H9 (cell line): Measurements from ENCODE around the gene ANO10. TPM values are rescaled to one million over a fixed set of nuclear protein-coding genes. Genes with fewer than 3 reads are reported as not detected.

Source experiments
- DNase-seq: peaks from one replicate; pipeline ENCODE4 v3.0.0-alpha.2; 2017
- H2AFZ ChIP-seq: one replicate; pipeline ENCODE4 v1.6.1; 2013; ENCODE audit warnings: mild to moderate bottlenecking, low read length, control low read depth, moderate library complexity
- H2AK5ac ChIP-seq: 2 replicates; pipeline ENCODE4 v1.6.1; 2013; ENCODE audit warnings: low read length, control low read depth, mixed read lengths; ENCODE audit not compliant: insufficient read length
- H2BK120ac ChIP-seq: one replicate; pipeline ENCODE4 v1.6.1; 2013; ENCODE audit warnings: low read depth, mild to moderate bottlenecking, low read length, control low read depth, inconsistent platforms; ENCODE audit not compliant: poor library complexity, severe bottlenecking
- H2BK12ac ChIP-seq: 2 replicates; pipeline ENCODE4 v1.6.1; 2013; ENCODE audit warnings: low read length, control low read depth, mixed read lengths, low read depth; ENCODE audit not compliant: insufficient read length
- H2BK15ac ChIP-seq: 2 replicates; pipeline ENCODE4 v1.6.1; 2013; ENCODE audit warnings: low read depth, low read length, control low read depth
- H2BK20ac ChIP-seq: one replicate; pipeline ENCODE4 v1.6.1; 2013; ENCODE audit warnings: low read depth, mild to moderate bottlenecking, low read length, control low read depth, inconsistent platforms; ENCODE audit not compliant: poor library complexity, severe bottlenecking
- H2BK5ac ChIP-seq: 2 replicates; pipeline ENCODE4 v1.6.1; 2013; ENCODE audit warnings: low read length, control low read depth, mixed read lengths; ENCODE audit not compliant: insufficient read length
- H3K14ac ChIP-seq: 2 replicates; pipeline ENCODE4 v1.6.1; 2013; ENCODE audit warnings: low read length, control low read depth; ENCODE audit not compliant: insufficient read depth
- H3K18ac ChIP-seq: 2 replicates; pipeline ENCODE4 v1.6.1; 2013; ENCODE audit warnings: low read depth, mild to moderate bottlenecking, mixed read lengths, low read length, control low read depth; ENCODE audit not compliant: insufficient read length
- H3K23ac ChIP-seq: 2 replicates; pipeline ENCODE4 v1.6.1; 2013; ENCODE audit warnings: low read length, control low read depth, mixed read lengths, low read depth; ENCODE audit not compliant: insufficient read length
- H3K23me2 ChIP-seq: 2 replicates; pipeline ENCODE4 v1.6.1; 2013; ENCODE audit warnings: low read depth, mild to moderate bottlenecking, mixed read lengths, low read length, control low read depth; ENCODE audit not compliant: insufficient read length, poor library complexity, severe bottlenecking
- H3K27ac ChIP-seq: 2 replicates; pipeline ENCODE4 v1.5.1; 2013; ENCODE audit warnings: low read length, control low read depth, mixed read lengths, low read depth; ENCODE audit not compliant: insufficient read length
- H3K27me3 ChIP-seq: 2 replicates; pipeline ENCODE4 v1.6.1; 2013; ENCODE audit warnings: low read length, control low read depth, inconsistent platforms; ENCODE audit not compliant: insufficient read depth
- H3K4ac ChIP-seq: 2 replicates; pipeline ENCODE4 v1.6.1; 2013; ENCODE audit warnings: low read depth, mild to moderate bottlenecking, control low read depth, inconsistent platforms, low read length, moderate library complexity
- H3K4me1 ChIP-seq: 2 replicates; pipeline ENCODE4 v1.6.1; 2013; ENCODE audit warnings: low read length, control low read depth, inconsistent platforms; ENCODE audit not compliant: insufficient read depth
- H3K4me2 ChIP-seq: 2 replicates; pipeline ENCODE4 v1.6.1; 2013; ENCODE audit warnings: low read length, control low read depth, mixed read lengths; ENCODE audit not compliant: insufficient read length, insufficient read depth
- H3K56ac ChIP-seq: 2 replicates; pipeline ENCODE4 v1.6.1; 2013; ENCODE audit warnings: low read depth, mild to moderate bottlenecking, mixed read lengths, low read length, control low read depth; ENCODE audit not compliant: insufficient read length
- H3K79me1 ChIP-seq: 2 replicates; pipeline ENCODE4 v1.6.1; 2013; ENCODE audit warnings: low read depth, mild to moderate bottlenecking, moderate library complexity, low read length, control low read depth, inconsistent platforms; ENCODE audit not compliant: insufficient read depth, poor library complexity, severe bottlenecking
- H3K79me2 ChIP-seq: 2 replicates; pipeline ENCODE4 v1.6.1; 2013; ENCODE audit warnings: low read length, control low read depth, inconsistent platforms; ENCODE audit not compliant: insufficient read depth
- H3K9ac ChIP-seq: 2 replicates; pipeline ENCODE4 v1.6.1; 2013; ENCODE audit warnings: low read length, control low read depth, mixed read lengths; ENCODE audit not compliant: insufficient read length; ENCODE audit errors: extremely low read depth
- H3K9me3 ChIP-seq: one replicate; pipeline ENCODE4 v1.6.1; 2013; ENCODE audit warnings: low read depth, low read length, inconsistent platforms; ENCODE audit not compliant: control insufficient read depth
- H3T11ph ChIP-seq: one replicate; pipeline ENCODE4 v1.6.1; 2013; ENCODE audit warnings: mild to moderate bottlenecking, low read length, control low read depth, inconsistent platforms
- H4K20me1 ChIP-seq: one replicate; pipeline ENCODE4 v1.6.1; 2013; ENCODE audit not compliant: control insufficient read depth, insufficient read length, insufficient read depth
- H4K5ac ChIP-seq: 2 replicates; pipeline ENCODE4 v1.6.1; 2013; ENCODE audit warnings: low read depth, mild to moderate bottlenecking, mixed read lengths, low read length, control low read depth; ENCODE audit not compliant: insufficient read length
- H4K8ac ChIP-seq: replicated peaks from 2 replicates; pipeline ENCODE4 v1.6.1; 2013; ENCODE audit warnings: low read length, control low read depth, mixed read lengths, low read depth; ENCODE audit not compliant: insufficient read length
- H4K91ac ChIP-seq: 2 replicates; pipeline ENCODE4 v1.6.1; 2013; ENCODE audit warnings: low read depth, mild to moderate bottlenecking, moderate library complexity, mixed read lengths, low read length, control low read depth; ENCODE audit not compliant: insufficient read length
- H3K27ac Mint-ChIP-seq, 3 experiments: 2 replicates in 2 of 3; 3 replicates in 1 of 3; pipeline ENCODE4 v1.8.0; 2020 to 2021; ENCODE audit warnings: mixed read lengths in 3 of 3, mild to moderate bottlenecking in 1 of 3, moderate library complexity in 1 of 3
- H3K27me3 Mint-ChIP-seq: 2 replicates; pipeline ENCODE4 v1.8.0; 2021; ENCODE audit warnings: low read depth, mild to moderate bottlenecking, moderate library complexity, mixed read lengths
- H3K36me3 Mint-ChIP-seq, 3 experiments: 2 replicates in 2 of 3; 3 replicates in 1 of 3; pipeline ENCODE4 v1.8.0; 2020 to 2021; ENCODE audit warnings: low read depth in 3 of 3, mixed read lengths in 3 of 3; ENCODE audit not compliant: insufficient read depth in 1 of 3
- H3K4me1 Mint-ChIP-seq, 2 experiments: 2 replicates each; pipeline ENCODE4 v1.8.0; 2020; ENCODE audit warnings: mixed read lengths in 2 of 2
- H3K4me3 Mint-ChIP-seq, 2 experiments: 2 replicates in 1 of 2; 3 replicates in 1 of 2; pipeline ENCODE4 v1.8.0; 2020 to 2021; ENCODE audit warnings: mild to moderate bottlenecking in 2 of 2, mixed read lengths in 2 of 2, moderate library complexity in 1 of 2
- H3K9me3 Mint-ChIP-seq, 2 experiments: 2 replicates in 1 of 2; 3 replicates in 1 of 2; pipeline ENCODE4 v1.8.0; 2020; ENCODE audit warnings: mild to moderate bottlenecking in 2 of 2, mixed read lengths in 2 of 2, moderate library complexity in 1 of 2
- WGBS: extraction: QIAGEN DNeasy Blood & Tissue Kit; methylation state at CpG from one replicate; pipeline ENCODE4 v1.1.7; 2013; ENCODE audit warnings: missing lambda C conversion rate, low lambda C conversion rate, mixed read lengths; ENCODE audit not compliant: insufficient read length; ENCODE audit errors: extremely low coverage; 5-methylcytosine and 5-hydroxymethylcytosine counted together
- total RNA-seq: library from RNA; stranded (reverse); gene quantifications from 2 replicates; pipeline ENCODE4 v1.2.1, GENCODE V29; 2021
- TF ChIP-seq, protein P1 (sequence below): fragments of 200-600 bp; sonication (generic); conservative IDR thresholded peaks from 3 replicates; pipeline ENCODE4 v1.8.0; 2021; ENCODE audit warnings: antibody characterized with exemption, mild to moderate bottlenecking

The ANO10 gene
- total RNA-seq, 1 experiment from 2014 or later = 38.7 TPM

DNA sequence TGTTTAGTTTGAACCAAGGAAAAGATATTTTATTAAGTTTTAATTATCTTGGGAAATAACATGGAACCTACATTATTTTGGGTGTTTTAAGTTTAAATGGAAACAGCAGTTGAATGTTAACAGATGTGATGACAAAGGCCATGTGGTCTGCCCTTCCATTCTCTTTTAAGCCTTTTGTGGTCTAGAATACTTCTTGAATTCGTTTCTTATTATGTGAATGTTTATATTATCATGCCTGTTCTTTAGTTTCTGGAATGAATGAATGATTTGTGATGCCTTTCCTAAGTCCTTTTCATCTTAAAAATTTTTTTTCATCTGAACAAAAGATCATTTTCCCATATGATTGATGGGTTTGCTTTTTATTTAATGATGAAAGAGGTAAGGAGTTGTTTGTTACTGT is 290.8 kb downstream of the ANO10 start:
- Histone ChIP-seq H3K27me3 (no peaks in the 10 kb centered on the region), H2BK15ac (no peak overlapping the region), H4K20me1 (no peaks in the 10 kb centered on the region), H2BK12ac (no peak overlapping the region), H3K23ac (no peak overlapping the region), H3K9me3 (no peaks in the 10 kb centered on the region), H3K79me2 (no peaks in the 10 kb centered on the region; the same call in 1 of the 2 replicates), H3K18ac (no peak overlapping the region), H3K23me2 (no peaks in the 10 kb centered on the region), H3K27ac (no peak overlapping the region), H3T11ph (no peak overlapping the region), H3K79me1 (peaks cover under 1% of the 10 kb centered on the region), H4K5ac (no peak overlapping the region), H3K56ac (no peak overlapping the region), H2AFZ (no peak overlapping the region), H3K14ac (no peak overlapping the region), H4K91ac (no peak overlapping the region), H3K9ac (no peak overlapping the region), H2BK120ac (no peak overlapping the region), H4K8ac (no peak overlapping the region), H3K4ac (no peak overlapping the region), H3K4me1 (no peaks in the 10 kb centered on the region), H2BK20ac (no peak overlapping the region), H2AK5ac (no peak overlapping the region), H3K4me2 (no peak overlapping the region), H2BK5ac (no peak overlapping the region)
- H3K4me1 Mint-ChIP-seq = peaks cover 11 to 12% of the 10 kb centered on the region in 2 experiments
- WGBS = no CpG with 5 or more reads among the region's 1 CpG
- H3K27ac Mint-ChIP-seq = no peak overlapping the region
- no peaks in the 10 kb centered on the region for H3K27me3 Mint-ChIP-seq
- H3K36me3 Mint-ChIP-seq = peaks cover 19 to 28% (median 25%) of the 10 kb centered on the region in 3 experiments
- no peak overlapping the region for H3K4me3 Mint-ChIP-seq
- TF ChIP-seq, protein P1, sequence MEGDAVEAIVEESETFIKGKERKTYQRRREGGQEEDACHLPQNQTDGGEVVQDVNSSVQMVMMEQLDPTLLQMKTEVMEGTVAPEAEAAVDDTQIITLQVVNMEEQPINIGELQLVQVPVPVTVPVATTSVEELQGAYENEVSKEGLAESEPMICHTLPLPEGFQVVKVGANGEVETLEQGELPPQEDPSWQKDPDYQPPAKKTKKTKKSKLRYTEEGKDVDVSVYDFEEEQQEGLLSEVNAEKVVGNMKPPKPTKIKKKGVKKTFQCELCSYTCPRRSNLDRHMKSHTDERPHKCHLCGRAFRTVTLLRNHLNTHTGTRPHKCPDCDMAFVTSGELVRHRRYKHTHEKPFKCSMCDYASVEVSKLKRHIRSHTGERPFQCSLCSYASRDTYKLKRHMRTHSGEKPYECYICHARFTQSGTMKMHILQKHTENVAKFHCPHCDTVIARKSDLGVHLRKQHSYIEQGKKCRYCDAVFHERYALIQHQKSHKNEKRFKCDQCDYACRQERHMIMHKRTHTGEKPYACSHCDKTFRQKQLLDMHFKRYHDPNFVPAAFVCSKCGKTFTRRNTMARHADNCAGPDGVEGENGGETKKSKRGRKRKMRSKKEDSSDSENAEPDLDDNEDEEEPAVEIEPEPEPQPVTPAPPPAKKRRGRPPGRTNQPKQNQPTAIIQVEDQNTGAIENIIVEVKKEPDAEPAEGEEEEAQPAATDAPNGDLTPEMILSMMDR = no peak
- DNase-seq = no peak
- peaks cover 12% of the 10 kb centered on the region in 2 experiments for H3K9me3 Mint-ChIP-seq
